ENCODE measurements around the gene KCNJ1.

Gene KCNJ1

DNA sequence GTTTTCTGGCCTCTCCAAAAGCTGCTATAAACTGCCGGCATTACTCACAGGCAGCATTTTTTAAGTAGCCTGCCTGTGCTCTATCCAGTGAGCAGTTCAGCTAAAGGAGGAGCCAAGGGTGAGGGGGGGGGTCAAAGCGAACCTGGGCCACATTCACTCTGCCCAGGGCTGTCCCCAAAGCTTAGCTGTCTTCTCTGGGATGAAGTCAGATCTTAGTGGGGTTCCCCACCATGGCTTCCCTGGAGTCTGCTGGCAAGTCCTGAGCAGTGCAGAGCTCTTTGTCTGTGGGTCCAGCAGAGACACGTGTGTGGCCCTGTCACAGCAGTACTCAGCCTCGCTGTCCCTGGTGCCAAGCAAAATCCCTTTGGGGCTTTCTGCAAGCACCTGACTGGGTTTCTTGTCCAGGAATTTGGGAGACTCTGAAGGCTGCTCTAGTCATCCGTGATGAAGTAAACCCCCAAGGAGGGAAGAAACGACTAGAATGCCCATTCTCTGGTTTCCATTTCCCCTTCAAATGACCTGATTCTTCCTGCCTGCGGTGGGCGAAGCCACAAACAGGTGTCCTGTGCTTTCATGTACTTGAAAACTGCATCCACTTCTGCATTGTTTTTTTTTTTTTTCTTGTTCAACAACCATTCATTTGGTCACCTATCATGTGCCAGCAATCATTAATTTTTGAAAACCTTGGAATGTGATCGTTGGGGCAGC is 26.6 kb upstream of the KCNJ1 start:
- H3K9me3 ChIP-seq (ENCODE audit: control insufficient read depth, insufficient read depth, low read length), result no peaks in the 10 kb centered on the region
- peaks cover 12% of the 10 kb centered on the region; the same call in 1 of the 2 replicates for H3K4me1 ChIP-seq (ENCODE audit: insufficient read depth, low read length)
- H3K36me3 ChIP-seq (ENCODE audit: insufficient read depth, low read length), result no peaks in the 10 kb centered on the region
- no peak overlapping the region for H3K9ac ChIP-seq (ENCODE audit: low read depth, low read length)

DNA sequence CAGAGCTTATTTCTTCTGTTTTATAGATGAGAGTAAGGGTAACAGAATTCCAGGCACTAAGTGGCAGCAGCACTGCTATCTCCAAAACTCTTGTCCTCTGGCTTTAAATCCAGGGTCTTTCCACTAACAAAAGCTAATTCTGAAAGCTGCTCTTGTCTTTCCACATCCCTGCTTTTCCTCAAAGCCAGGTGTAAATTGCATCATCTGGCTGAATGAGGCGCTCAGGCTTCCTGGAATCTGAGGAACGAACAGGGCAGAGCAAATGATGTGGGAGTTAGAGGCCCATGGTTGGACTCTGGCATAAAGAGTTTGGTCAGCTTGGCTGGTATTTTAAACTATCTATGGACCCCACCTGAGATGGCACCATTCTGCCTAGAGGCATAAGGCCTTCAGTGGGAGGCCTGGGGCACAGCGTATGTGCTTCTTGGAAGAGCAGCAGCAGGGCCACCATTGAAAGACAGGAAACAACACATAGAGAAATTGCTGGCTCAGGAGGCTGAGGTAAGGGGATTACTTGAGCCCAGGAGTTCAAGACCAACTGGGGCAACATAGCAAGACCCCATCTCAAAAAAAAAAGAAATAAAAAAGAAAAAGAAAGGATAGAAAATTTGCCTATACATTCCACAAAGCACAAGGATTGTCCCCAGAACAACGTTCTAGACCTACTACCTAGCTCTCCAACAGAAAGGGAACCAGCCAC is 25.9 kb upstream of the KCNJ1 start:
- no peaks in the 10 kb centered on the region for H3K9me3 ChIP-seq (ENCODE audit: control insufficient read depth, insufficient read depth, low read length)
- H3K36me3 ChIP-seq (ENCODE audit: insufficient read depth, low read length), result no peaks in the 10 kb centered on the region
- H3K9ac ChIP-seq (ENCODE audit: low read depth, low read length), result no peak overlapping the region
- H3K4me1 ChIP-seq (ENCODE audit: insufficient read depth, low read length), result peaks cover 18% of the 10 kb centered on the region

DNA sequence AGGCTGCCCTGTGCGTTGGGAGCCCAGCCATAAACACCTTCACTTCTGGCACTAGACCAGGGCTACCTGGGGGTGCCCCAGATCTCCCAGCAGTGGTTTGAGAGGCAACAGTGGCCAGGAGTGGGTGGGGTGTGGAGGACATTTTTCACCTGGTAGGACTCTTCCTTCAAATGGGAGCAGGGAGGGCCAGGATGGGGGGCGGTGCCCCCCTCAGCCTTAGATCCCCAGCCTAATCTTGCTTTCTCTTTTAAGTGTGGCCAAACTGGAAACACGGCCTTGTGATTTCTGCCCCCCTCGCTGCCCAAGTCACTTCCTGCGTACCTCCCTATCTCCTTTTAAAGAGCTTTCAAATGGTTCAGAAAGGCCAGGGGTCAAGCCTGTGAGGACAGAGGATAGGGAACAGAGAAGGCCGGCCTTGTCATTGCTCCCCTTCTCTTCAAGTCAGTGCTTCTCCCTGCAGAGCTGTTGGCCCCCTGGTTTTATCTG is 24.9 kb upstream of the KCNJ1 start:
- Histone ChIP-seq H3K9me3 (ENCODE audit: control insufficient read depth, insufficient read depth, low read length) (no peaks in the 10 kb centered on the region), H3K4me1 (ENCODE audit: insufficient read depth, low read length) (peaks cover 20% of the 10 kb centered on the region), H3K36me3 (ENCODE audit: insufficient read depth, low read length) (no peaks in the 10 kb centered on the region), H3K9ac (ENCODE audit: low read depth, low read length) (no peak overlapping the region)

DNA sequence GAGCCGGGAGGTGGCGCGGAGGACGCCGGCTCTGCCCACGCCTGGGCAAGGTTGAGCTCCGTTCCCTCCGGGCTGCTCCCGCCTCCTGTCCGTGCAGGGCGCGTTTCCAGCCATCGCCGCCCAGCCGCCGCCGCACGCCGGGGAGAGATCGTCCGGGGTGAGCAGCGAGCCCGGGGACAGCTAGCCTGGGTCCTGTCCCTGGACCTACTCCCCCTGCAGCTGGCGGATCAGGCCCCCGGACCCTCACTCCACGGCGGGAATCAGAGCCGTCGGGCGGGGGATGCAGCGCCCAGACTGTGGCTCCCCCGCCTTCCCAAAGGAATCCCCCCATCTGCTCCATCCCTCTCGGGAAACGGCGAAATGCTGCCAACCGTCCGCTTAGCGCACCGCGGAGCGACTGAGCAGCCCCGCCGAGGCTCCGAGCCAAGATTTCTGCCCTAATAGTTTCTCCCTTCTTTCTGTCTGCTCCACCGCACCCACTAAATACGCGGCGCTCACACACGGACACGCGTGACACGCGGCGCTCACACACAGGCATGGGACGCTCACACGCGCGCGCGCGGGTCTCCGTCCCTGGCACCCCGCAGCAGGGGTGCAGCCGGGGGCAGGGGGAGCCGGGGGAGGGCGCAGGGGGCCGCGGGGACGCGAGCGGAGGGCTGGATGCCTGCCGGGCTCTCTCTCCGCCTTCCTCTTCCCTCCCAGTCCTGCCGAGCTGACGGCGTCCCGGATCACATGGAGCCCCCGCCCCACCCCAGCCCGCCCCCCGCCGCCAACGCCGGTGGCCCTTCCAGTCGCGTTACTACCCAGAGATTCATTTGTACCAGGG is 23.7 kb upstream of the KCNJ1 start, which contains the start of gene KCNJ5:
KCNJ5 (plus strand) TSS at position 814 of the 826 bp plus-strand sequence. CDS start 19,918 bp downstream, outside the sequence.
- Histone ChIP-seq H3K36me3 (ENCODE audit: insufficient read depth, low read length) (no peaks in the 10 kb centered on the region), H3K9me3 (ENCODE audit: control insufficient read depth, insufficient read depth, low read length) (no peaks in the 10 kb centered on the region), H3K9ac (ENCODE audit: low read depth, low read length) (peak within 1 kb of the TSS; percentile 53; the same call in 1 of the 2 replicates), H3K4me1 (ENCODE audit: insufficient read depth, low read length) (peaks cover 20% of the 10 kb centered on the region)

DNA sequence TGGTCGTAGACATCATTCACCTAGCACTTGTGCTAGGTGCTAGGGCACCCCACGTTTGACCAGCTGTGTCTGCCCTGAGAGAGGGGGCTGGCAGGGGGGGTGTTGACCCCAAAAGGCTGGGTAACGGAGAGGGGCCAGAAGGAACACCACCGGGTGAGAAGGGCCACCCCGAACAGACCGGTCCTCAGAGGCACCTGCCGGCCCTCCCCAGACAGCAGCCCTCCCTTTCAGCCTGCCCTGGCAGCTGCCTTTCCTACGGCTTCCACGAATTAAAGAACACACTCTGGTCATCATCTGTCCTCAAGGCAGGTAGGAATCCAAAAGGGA is 23.1 kb upstream of the KCNJ1 start:
- peak overlapping the region; percentile 53; the same call in 1 of the 2 replicates for H3K9ac ChIP-seq (ENCODE audit: low read depth, low read length)
- H3K4me1 ChIP-seq (ENCODE audit: insufficient read depth, low read length), result peaks cover 20% of the 10 kb centered on the region
- no peaks in the 10 kb centered on the region for H3K36me3 ChIP-seq (ENCODE audit: insufficient read depth, low read length)
- H3K9me3 ChIP-seq (ENCODE audit: control insufficient read depth, insufficient read depth, low read length), result no peaks in the 10 kb centered on the region

DNA sequence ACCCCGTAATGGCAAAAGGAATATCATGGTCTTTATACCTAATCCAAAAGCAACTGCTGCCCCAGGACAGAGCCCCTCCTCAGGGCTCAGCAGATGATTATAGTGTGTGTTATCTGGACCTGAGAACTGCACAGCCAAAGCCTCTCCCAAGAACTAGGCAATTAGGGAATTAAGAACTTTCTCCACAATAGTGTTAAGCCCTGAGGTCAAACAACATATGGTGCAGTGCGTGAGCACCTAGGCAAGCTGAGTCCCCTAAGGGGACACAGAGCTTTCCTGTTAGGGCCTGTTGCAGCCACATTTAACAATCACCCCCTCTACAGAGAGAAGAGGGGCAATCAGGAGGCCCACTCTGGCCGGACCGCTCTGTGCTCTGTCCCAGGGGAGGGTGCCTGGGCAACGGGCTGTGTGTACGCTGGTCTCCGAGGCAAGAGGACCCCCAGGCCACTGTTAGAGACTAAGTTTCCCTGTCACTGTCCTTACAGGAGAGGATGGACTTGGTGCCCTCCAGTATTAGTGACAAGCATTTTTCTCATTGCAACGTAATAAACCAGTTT is 22.6 kb upstream of the KCNJ1 start:
- Histone ChIP-seq H3K36me3 (ENCODE audit: insufficient read depth, low read length) (no peaks in the 10 kb centered on the region), H3K9ac (ENCODE audit: low read depth, low read length) (peak overlapping the region; percentile 53; the same call in 1 of the 2 replicates), H3K9me3 (ENCODE audit: control insufficient read depth, insufficient read depth, low read length) (no peaks in the 10 kb centered on the region), H3K4me1 (ENCODE audit: insufficient read depth, low read length) (peaks cover 20% of the 10 kb centered on the region)

DNA sequence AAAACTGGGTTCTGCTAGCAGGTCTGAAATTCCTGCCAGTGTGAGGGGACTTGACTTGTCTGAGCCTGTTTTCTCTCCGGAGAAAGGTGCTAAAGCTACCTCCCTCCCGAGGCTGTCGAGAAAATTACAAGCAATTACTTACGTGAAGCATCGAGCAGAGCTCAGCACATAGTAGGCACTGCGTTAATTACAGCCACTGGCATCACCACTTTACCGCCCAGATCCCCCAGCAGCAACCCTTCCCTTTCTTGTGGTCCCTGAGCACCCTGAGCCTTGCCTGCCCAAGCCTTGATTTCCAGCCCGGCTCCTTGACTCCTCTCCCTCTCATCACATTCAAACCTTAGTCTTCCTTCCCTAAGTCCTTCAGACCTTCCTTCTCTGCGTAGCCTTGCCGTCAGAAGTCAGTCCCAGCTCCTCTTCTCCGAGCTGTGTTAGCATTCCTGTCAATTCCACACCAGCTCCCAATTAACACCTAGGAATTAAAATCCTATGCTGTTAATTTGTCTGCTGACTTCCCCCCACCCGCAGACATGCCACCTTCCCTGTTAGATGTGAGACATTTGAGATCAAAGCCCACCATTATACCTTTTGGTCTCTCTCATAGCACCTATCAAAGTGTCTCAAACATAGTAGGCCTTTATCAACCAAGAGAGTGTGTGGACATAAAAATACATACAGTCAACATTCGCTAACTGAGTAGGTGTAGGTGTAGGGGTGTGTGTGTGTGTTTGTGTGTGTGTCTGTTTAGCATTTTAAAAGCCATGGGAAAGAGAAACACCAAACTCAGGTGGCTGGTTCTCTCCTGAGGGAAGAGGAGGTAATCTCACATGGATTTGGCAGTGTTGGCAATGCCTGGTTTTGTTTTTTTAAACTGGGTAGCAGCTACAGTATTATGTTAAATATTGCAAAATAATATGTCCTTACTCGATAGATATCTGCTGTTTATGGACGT is 21.2 kb upstream of the KCNJ1 start:
- peaks cover 20% of the 10 kb centered on the region for H3K4me1 ChIP-seq (ENCODE audit: insufficient read depth, low read length)
- H3K9ac ChIP-seq (ENCODE audit: low read depth, low read length), result 0 out of 2 replicates have a peak overlapping the region, but pooled peaks have one; percentile 7
- no peaks in the 10 kb centered on the region for H3K36me3 ChIP-seq (ENCODE audit: insufficient read depth, low read length)
- no peaks in the 10 kb centered on the region for H3K9me3 ChIP-seq (ENCODE audit: control insufficient read depth, insufficient read depth, low read length)

DNA sequence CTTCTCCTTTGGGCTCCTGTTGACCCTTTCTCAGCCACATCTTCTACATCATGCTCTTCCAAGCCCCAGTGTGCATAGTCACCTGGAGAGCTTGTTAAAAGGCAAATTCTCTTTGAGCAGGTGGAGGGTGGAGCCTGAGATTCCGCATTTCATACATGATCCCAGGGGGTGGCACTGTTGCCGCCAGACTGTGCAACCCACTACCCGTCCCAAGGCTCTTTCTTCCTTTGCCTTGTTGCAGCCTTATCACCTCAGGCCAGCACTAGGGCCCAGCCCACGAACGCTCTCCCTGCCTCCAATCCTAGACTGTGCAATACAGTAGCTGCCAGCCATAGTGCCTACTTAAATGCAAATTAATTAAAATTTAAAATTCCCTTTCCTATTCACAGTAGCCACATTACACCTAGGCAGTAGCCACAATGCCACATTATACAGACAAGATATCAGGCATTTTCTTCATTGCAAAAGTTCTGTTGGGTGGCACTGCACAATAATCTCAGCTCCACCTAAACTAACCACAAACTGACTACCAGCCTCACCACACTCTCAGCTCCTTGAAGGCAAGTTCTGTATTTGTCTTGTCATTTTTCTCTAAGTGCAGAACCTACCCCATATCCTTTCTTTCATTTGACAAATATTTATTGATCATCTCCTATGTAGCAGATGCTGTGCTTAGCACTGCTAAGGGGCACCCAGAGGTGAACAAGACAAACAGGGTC is 19.5 kb upstream of the KCNJ1 start:
- H3K4me1 ChIP-seq (ENCODE audit: insufficient read depth, low read length), result peaks cover 10% of the 10 kb centered on the region
- H3K36me3 ChIP-seq (ENCODE audit: insufficient read depth, low read length), result no peaks in the 10 kb centered on the region
- no peak overlapping the region for H3K9ac ChIP-seq (ENCODE audit: low read depth, low read length)
- H3K9me3 ChIP-seq (ENCODE audit: control insufficient read depth, insufficient read depth, low read length), result no peaks in the 10 kb centered on the region

DNA sequence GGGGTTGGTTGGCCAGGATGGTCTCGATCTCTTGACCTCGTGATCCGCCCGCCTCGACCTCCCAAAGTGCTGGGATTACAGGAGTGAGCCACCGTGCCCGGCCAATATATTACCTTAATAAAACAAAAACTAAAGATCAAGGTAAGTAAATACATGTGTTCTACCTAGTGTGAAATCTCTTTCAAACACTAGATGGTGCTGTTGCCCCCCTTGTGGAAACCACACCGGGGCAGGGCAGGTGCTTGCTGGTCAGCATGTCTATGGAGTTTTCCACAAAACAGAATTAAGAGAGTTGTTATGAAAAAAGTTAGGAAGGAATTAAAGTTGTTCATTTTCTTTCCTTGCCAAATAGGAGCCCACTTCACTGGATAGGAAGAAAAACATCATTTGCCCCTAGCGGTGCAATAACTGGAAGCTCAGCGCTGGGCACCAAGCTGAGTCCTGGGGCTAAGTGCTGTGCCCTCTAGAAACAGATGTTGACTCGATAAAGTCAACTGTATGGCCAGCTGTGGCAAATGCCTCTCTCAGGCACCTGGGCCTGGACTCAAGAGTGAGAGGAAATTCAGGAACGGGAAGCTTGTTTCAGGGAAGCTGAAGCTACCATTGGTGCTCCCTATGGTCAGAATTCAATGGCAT is 17.7 kb upstream of the KCNJ1 start:
- H3K4me1 ChIP-seq (ENCODE audit: insufficient read depth, low read length), result peaks cover 8% of the 10 kb centered on the region
- no peak overlapping the region for H3K9ac ChIP-seq (ENCODE audit: low read depth, low read length)
- no peaks in the 10 kb centered on the region for H3K36me3 ChIP-seq (ENCODE audit: insufficient read depth, low read length)
- H3K9me3 ChIP-seq (ENCODE audit: control insufficient read depth, insufficient read depth, low read length), result no peaks in the 10 kb centered on the region

DNA sequence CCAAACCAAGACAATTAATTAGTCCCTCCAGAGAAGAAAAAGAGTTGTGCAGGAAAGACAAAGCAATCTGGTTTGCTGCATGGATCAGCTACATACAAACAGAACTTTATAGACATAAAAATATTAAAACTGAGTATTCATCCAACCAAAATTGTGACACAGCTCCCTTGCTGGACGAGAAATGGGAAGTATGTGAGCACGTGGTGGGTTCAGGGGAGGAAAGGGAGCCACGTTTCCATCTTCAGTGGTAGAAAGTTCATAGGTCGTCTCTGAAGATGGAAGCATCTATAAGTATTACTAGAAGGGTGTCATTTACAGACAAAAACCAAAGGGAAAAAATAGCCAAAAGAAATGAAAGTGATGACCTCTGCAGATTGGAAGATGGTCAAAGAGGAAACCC is 17.0 kb upstream of the KCNJ1 start:
- H3K9me3 ChIP-seq (ENCODE audit: control insufficient read depth, insufficient read depth, low read length), result no peaks in the 10 kb centered on the region
- no peaks in the 10 kb centered on the region for H3K36me3 ChIP-seq (ENCODE audit: insufficient read depth, low read length)
- H3K9ac ChIP-seq (ENCODE audit: low read depth, low read length), result no peak overlapping the region
- H3K4me1 ChIP-seq (ENCODE audit: insufficient read depth, low read length), result peaks cover 8% of the 10 kb centered on the region

DNA sequence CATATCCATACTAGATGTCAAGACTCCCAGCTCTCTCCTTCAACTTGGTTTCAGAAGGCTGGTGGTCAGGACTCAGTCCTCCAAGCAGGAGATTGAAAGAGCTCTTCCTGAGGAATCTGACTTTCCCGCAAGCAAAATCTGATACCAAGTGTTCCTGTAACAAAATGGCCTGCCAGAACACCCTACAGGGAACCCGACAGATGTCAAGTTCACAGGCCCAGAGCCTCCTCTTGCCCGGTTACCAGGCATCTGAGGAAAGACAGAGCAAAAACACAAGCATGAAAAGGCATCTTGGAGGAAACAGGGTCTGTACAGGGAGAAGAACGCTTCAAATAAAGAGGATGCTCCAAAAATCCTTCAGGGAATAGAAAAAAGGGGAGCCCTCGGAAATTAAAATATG is 15.4 kb upstream of the KCNJ1 start:
- no peaks in the 10 kb centered on the region for H3K36me3 ChIP-seq (ENCODE audit: insufficient read depth, low read length)
- H3K9me3 ChIP-seq (ENCODE audit: control insufficient read depth, insufficient read depth, low read length), result no peaks in the 10 kb centered on the region
- H3K4me1 ChIP-seq (ENCODE audit: insufficient read depth, low read length), result 0 out of 2 replicates have a peak, but pooled peaks cover 2% of the 10 kb centered on the region
- H3K9ac ChIP-seq (ENCODE audit: low read depth, low read length), result no peak overlapping the region

DNA sequence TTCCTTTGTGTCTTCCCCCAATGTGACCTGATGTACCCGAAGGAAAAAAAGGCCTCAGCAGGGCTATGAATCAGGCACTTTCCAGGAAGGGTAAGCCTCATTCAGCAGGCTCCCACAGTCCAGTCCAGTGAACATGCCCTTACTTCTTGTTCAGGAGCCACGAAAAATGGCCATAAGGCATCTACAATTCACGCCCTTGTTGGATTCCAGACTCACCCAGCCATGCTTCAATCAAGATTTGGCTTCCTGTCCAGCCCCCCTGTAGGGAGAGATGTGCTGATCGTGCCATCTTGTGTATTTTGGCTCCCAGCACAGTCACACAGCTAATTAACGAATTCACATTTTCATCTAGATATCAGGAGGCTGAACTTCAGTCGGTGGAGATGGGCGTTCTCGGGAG is 14.1 kb upstream of the KCNJ1 start:
- no peak overlapping the region for H3K9ac ChIP-seq (ENCODE audit: low read depth, low read length)
- no peaks in the 10 kb centered on the region for H3K4me1 ChIP-seq (ENCODE audit: insufficient read depth, low read length)
- no peaks in the 10 kb centered on the region for H3K9me3 ChIP-seq (ENCODE audit: control insufficient read depth, insufficient read depth, low read length)
- H3K36me3 ChIP-seq (ENCODE audit: insufficient read depth, low read length), result no peaks in the 10 kb centered on the region
